ENCODE measurements around the gene ACTR8. TPM values are rescaled to one million over a fixed set of nuclear protein-coding genes. Genes with fewer than 3 reads are reported as not detected.

ACTR8 gene
- total and polyA plus RNA-seq, 2 of the 13 experiments (the other 11 are each of a cell fraction or from before 2014, with no cell fraction given), result 15.5 to 29.0 TPM

DNA sequence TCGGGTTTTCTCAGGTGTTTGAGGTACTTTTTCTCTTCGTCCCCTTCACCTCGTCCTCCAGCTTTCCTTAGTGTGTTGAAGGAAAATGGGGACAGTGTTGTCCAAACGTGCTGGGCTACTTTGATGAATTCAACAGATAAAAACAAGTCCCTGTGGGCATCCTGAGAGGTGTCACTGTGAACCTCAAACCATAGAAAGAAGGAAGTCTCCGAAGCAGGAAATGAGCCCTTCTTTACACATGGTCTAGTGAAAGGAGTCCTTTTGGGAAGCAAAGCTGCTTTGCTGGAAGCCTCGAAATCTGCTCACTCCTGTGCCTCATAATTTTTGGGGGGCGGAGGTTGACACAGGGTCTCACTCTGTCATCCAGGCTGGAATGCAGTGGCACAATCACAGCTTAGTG is 25.0 kb downstream of the ACTR8 start:
- H3K4me1 ChIP-seq (ENCODE audit: insufficient read depth, low read length), result peaks cover 11% of the 10 kb centered on the region; the same call in 1 of the 2 replicates
- ChIA-PET POLR2A (interaction anchor here (1.1 to 7.5 kb wide), 2 partner anchors 10 to 13 kb away, joined by 3 to 39 read pairs; no protein-coding TSS in a partner anchor), CTCF (ENCODE audit: low intra/inter-chr PET ratio, low total read pairs) (no interaction called here)
- 0 out of 2 replicates have a peak, but pooled peaks cover 2% of the 10 kb centered on the region for H4K20me1 ChIP-seq (ENCODE audit: insufficient read depth, low read length)
- intact Hi-C loops (cut with micrococcal nuclease; ENCODE audit: unreplicated experiment), result no loop called here
- no peak for ATAC-seq
- no peak overlapping the region for H3K4me3 ChIP-seq (replicated peaks in 1 of 3; ENCODE audit: insufficient read depth in 1 of 3, low read depth in 2 of 3, low read length in 3 of 3)
- H3K27me3 ChIP-seq (ENCODE audit: control insufficient read depth in 1 of 2, insufficient read depth in 2 of 2, low read length in 2 of 2), result no peaks in the 10 kb centered on the region
- TF ChIP-seq HIVEP1 (CRISPR knock-in tag; IDR thresholded peaks at IDR 0.05) (no peak), ADNP (CRISPR knock-in tag; IDR thresholded peaks at IDR 0.05) (no peak), PHF21A (CRISPR knock-in tag; IDR thresholded peaks at IDR 0.05) (no peak), ZNF24 (IDR thresholded peaks at IDR 0.05) (no peak), YEATS4 (CRISPR knock-in tag; IDR thresholded peaks at IDR 0.05; ENCODE audit: borderline replicate concordance) (no peak), HNRNPK (IDR thresholded peaks at IDR 0.05; ENCODE audit: low read depth, low read length, poor library complexity, severe bottlenecking) (no peak), CC2D1A (CRISPR knock-in tag; IDR thresholded peaks at IDR 0.05) (no peak), PAWR (CRISPR knock-in tag; IDR thresholded peaks at IDR 0.05; ENCODE audit: borderline replicate concordance) (no peak), KLF12 (CRISPR knock-in tag; IDR thresholded peaks at IDR 0.05; ENCODE audit: borderline replicate concordance) (no peak), ZNF282 (IDR thresholded peaks at IDR 0.05; ENCODE audit: partially characterized antibody) (no peak), PLRG1 (conservative IDR thresholded peaks at IDR 0.05) (no peak), ZNF570 (CRISPR knock-in tag; IDR thresholded peaks at IDR 0.05; ENCODE audit: borderline replicate concordance) (no peak), SCMH1 (CRISPR knock-in tag; IDR thresholded peaks at IDR 0.05; ENCODE audit: borderline replicate concordance) (no peak), PRPF4 (IDR thresholded peaks at IDR 0.05; ENCODE audit: low read depth, low read length, poor library complexity, severe bottlenecking) (no peak), GTF3A (CRISPR knock-in tag; conservative IDR thresholded peaks at IDR 0.05) (no peak)
- TF ChIP-seq, protein P1, sequence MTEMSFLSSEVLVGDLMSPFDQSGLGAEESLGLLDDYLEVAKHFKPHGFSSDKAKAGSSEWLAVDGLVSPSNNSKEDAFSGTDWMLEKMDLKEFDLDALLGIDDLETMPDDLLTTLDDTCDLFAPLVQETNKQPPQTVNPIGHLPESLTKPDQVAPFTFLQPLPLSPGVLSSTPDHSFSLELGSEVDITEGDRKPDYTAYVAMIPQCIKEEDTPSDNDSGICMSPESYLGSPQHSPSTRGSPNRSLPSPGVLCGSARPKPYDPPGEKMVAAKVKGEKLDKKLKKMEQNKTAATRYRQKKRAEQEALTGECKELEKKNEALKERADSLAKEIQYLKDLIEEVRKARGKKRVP (CRISPR knock-in tag; IDR thresholded peaks at IDR 0.05), result no peak
- TF ChIP-seq, protein P2, sequence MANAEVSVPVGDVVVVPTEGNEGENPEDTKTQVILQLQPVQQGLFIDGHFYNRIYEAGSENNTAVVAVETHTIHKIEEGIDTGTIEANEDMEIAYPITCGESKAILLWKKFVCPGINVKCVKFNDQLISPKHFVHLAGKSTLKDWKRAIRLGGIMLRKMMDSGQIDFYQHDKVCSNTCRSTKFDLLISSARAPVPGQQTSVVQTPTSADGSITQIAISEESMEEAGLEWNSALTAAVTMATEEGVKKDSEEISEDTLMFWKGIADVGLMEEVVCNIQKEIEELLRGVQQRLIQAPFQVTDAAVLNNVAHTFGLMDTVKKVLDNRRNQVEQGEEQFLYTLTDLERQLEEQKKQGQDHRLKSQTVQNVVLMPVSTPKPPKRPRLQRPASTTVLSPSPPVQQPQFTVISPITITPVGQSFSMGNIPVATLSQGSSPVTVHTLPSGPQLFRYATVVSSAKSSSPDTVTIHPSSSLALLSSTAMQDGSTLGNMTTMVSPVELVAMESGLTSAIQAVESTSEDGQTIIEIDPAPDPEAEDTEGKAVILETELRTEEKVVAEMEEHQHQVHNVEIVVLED (CRISPR knock-in tag; IDR thresholded peaks at IDR 0.05; ENCODE audit: borderline replicate concordance), result no peak
- TF ChIP-seq, protein P3, sequence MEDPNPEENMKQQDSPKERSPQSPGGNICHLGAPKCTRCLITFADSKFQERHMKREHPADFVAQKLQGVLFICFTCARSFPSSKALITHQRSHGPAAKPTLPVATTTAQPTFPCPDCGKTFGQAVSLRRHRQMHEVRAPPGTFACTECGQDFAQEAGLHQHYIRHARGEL (CRISPR knock-in tag; IDR thresholded peaks at IDR 0.05), result no peak
- 96% methylated on average over 7 of the region's 7 CpGs for WGBS (ENCODE audit: low lambda C conversion rate)
- no peaks in the 10 kb centered on the region for H3K79me2 ChIP-seq (ENCODE audit: insufficient read depth, low read length)
- in situ Hi-C loops (cut with HindIII; ENCODE audit: extremely low pct_ligation_motif_present, low pct_unique_long_range_greater_than_20kb), result no loop called here
- no peak overlapping the region for H3K27ac ChIP-seq (ENCODE audit: extremely low read length, insufficient read depth, low read length)
- FAIRE-seq, result no peak
- peaks cover 45 to 90% of the 10 kb centered on the region in 2 experiments for H3K36me3 ChIP-seq (replicated peaks in 1 of 2; ENCODE audit: control insufficient read depth in 1 of 2, insufficient read depth in 2 of 2, low read length in 2 of 2)
- no peaks in the 10 kb centered on the region for H3K9me3 ChIP-seq (ENCODE audit: low read length)
- H3K4me2 ChIP-seq (ENCODE audit: low read depth, low read length), result no peak overlapping the region
- H3K9ac ChIP-seq (ENCODE audit: insufficient read depth, low read depth, low read length), result no peak overlapping the region
- H2AFZ ChIP-seq (ENCODE audit: low read length), result no peak overlapping the region
- BruUV-seq (replicated peaks), result no TSS peak
- no peak for DNase-seq (ENCODE audit: low spot score)

Data from HepG2 (cell line).